IMR-90 (cell line): Measurements from ENCODE around the gene EVL. TPM values are rescaled to one million over a fixed set of nuclear protein-coding genes. Genes with fewer than 3 reads are reported as not detected.

Experiments
- ATAC-seq: fragments of 200-7000 bp; cut with Tn5 transposase; 2 replicates; pipeline ENCODE4 v1.9.1; 2020; ENCODE audit warnings: low read depth, mild to moderate bottlenecking, moderate library complexity
- BruUV-seq: library from RNA; stranded (reverse); fragments of 400-500 nt; replicated peaks from 2 replicates; lab custom pipeline; 2021; lab: Mats Ljungman, UMichigan
- CTCF ChIA-PET: fragments of 300-600 bp; formaldehyde crosslinking; extraction: SDS; loops from one replicate; lab custom pipeline; 2021; ENCODE audit warnings: antibody characterized with exemption; lab: Yijun Ruan, JAX
- POLR2A ChIA-PET: fragments of 300-600 bp; sonication (Branson Sonifier 250); formaldehyde crosslinking; loops from one replicate; lab custom pipeline; 2022; ENCODE audit warnings: antibody characterized with exemption; ENCODE audit not compliant: unreplicated experiment; lab: Charles Lee
- DNase-seq: peaks from one replicate; pipeline ENCODE4 v3.0.0; 2013
- H2AFZ ChIP-seq: replicated peaks from 2 replicates; pipeline ENCODE3; 2013; ENCODE audit warnings: low read length, mild to moderate bottlenecking; ENCODE audit not compliant: poor library complexity
- H2AK5ac ChIP-seq: 2 replicates; pipeline ENCODE4 v1.6.1; 2013; ENCODE audit warnings: low read depth, low read length, inconsistent platforms
- H2AK9ac ChIP-seq: replicated peaks from 2 replicates; pipeline ENCODE3; 2013; ENCODE audit warnings: mild to moderate bottlenecking, low read depth, low read length, moderate library complexity; ENCODE audit not compliant: poor library complexity
- H2BK120ac ChIP-seq: 2 replicates; pipeline ENCODE4 v1.6.1; 2013; ENCODE audit warnings: low read depth, low read length, inconsistent platforms
- H2BK15ac ChIP-seq: 3 replicates; pipeline ENCODE4 v1.6.1; 2013; ENCODE audit warnings: low read depth, low read length, inconsistent platforms
- H2BK20ac ChIP-seq: 2 replicates; pipeline ENCODE4 v1.6.1; 2013; ENCODE audit warnings: low read depth, mild to moderate bottlenecking, inconsistent platforms, low read length, moderate library complexity
- H2BK5ac ChIP-seq: 2 replicates; pipeline ENCODE4 v1.6.1; 2013; ENCODE audit warnings: mild to moderate bottlenecking, low read depth, low read length, inconsistent platforms; ENCODE audit not compliant: poor library complexity, severe bottlenecking
- H3K14ac ChIP-seq: replicated peaks from 2 replicates; pipeline ENCODE4 v1.6.1; 2013; ENCODE audit warnings: low read depth, low read length, inconsistent platforms
- H3K18ac ChIP-seq: 2 replicates; pipeline ENCODE4 v1.6.1; 2013; ENCODE audit warnings: low read depth, low read length, control low read depth
- H3K23ac ChIP-seq: 2 replicates; pipeline ENCODE4 v1.6.1; 2013; ENCODE audit warnings: low read depth, low read length, inconsistent platforms
- H3K27ac ChIP-seq: 2 replicates; pipeline ENCODE4 v1.5.1; 2013; ENCODE audit warnings: mild to moderate bottlenecking, control low read depth, low read length; ENCODE audit not compliant: insufficient read depth
- H3K27me3 ChIP-seq: 2 replicates; pipeline ENCODE4 v1.6.1; 2013; ENCODE audit warnings: low read length; ENCODE audit not compliant: control insufficient read depth, insufficient read depth
- H3K36me3 ChIP-seq: 2 replicates; pipeline ENCODE4 v1.6.1; 2013; ENCODE audit warnings: low read length, mixed read lengths; ENCODE audit not compliant: control insufficient read depth, insufficient read depth
- H3K4ac ChIP-seq: 2 replicates; pipeline ENCODE4 v1.6.1; 2013; ENCODE audit warnings: low read depth, low read length, inconsistent platforms
- H3K4me1 ChIP-seq: 2 replicates; pipeline ENCODE4 v1.6.1; 2013; ENCODE audit warnings: low read length, mixed read lengths; ENCODE audit not compliant: control insufficient read depth, insufficient read depth
- H3K4me2 ChIP-seq: 2 replicates; pipeline ENCODE4 v1.6.1; 2013; ENCODE audit warnings: low read depth, mild to moderate bottlenecking, control low read depth, low read length, moderate library complexity
- H3K4me3 ChIP-seq: 2 replicates; pipeline ENCODE4 v1.5.1; 2013; ENCODE audit warnings: low read depth, mild to moderate bottlenecking, control low read depth, low read length, moderate library complexity; ENCODE audit not compliant: insufficient read depth
- H3K56ac ChIP-seq: 2 replicates; pipeline ENCODE4 v1.6.1; 2013; ENCODE audit warnings: low read length, inconsistent platforms; ENCODE audit not compliant: insufficient read depth; ENCODE audit errors: extremely low read depth
- H3K79me1 ChIP-seq, 2 experiments: 2 replicates each; pipeline ENCODE4 v1.6.1; 2013; ENCODE audit warnings: low read length in 2 of 2, inconsistent platforms in 1 of 2, low read depth in 1 of 2
- H3K9ac ChIP-seq: 2 replicates; pipeline ENCODE4 v1.6.1; 2013; ENCODE audit warnings: low read depth, low read length, control low read depth
- H3K9me1 ChIP-seq: 2 replicates; pipeline ENCODE4 v1.6.1; 2013; ENCODE audit warnings: low read length, inconsistent platforms; ENCODE audit not compliant: insufficient read depth
- H3K9me3 ChIP-seq: 2 replicates; pipeline ENCODE4 v1.6.1; 2013; ENCODE audit warnings: low read length; ENCODE audit not compliant: control insufficient read depth, insufficient read depth
- H4K20me1 ChIP-seq: 2 replicates; pipeline ENCODE4 v1.6.1; 2013; ENCODE audit warnings: low read length, inconsistent platforms; ENCODE audit not compliant: insufficient read depth
- H4K5ac ChIP-seq: 2 replicates; pipeline ENCODE4 v1.6.1; 2013; ENCODE audit warnings: mild to moderate bottlenecking, low read depth, low read length, control low read depth
- H4K8ac ChIP-seq, 2 experiments: 2 replicates each; pipeline ENCODE4 v1.6.1; 2013; ENCODE audit warnings: low read depth in 2 of 2, low read length in 2 of 2, control low read depth in 1 of 2, inconsistent platforms in 1 of 2
- H4K91ac ChIP-seq: 2 replicates; pipeline ENCODE4 v1.6.1; 2013; ENCODE audit warnings: low read depth, low read length, inconsistent platforms; ENCODE audit not compliant: insufficient read depth
- BHLHE40 ChIP-seq: fragments of 150-350 bp; IDR thresholded peaks from 2 replicates; pipeline ENCODE4 v1.6.1; 2016; ENCODE audit warnings: mild to moderate bottlenecking, low read depth, low read length
- CEBPB ChIP-seq: IDR thresholded peaks from 2 replicates; pipeline ENCODE4 v1.6.1; 2012; ENCODE audit warnings: low read depth, low read length, improper control_type of control experiment
- FOS ChIP-seq: fragments of 150-350 bp; IDR thresholded peaks from 2 replicates; pipeline ENCODE4 v1.6.1; 2016; ENCODE audit warnings: low read depth, low read length
- MAFK ChIP-seq: IDR thresholded peaks from 2 replicates; pipeline ENCODE4 v1.6.1; 2012; ENCODE audit warnings: low read depth, low read length, improper control_type of control experiment
- MAZ ChIP-seq: IDR thresholded peaks from 2 replicates; pipeline ENCODE4 v1.6.1; 2012; ENCODE audit warnings: low read depth, mild to moderate bottlenecking, low read length, improper control_type of control experiment, moderate library complexity, borderline replicate concordance
- NFE2L2 ChIP-seq: fragments of 150-350 bp; IDR thresholded peaks from 2 replicates; pipeline ENCODE4 v1.6.1; 2016; ENCODE audit warnings: low read depth, mild to moderate bottlenecking, low read length
- POLR2A ChIP-seq: IDR thresholded peaks from 2 replicates; pipeline ENCODE4 v1.6.1; 2012; ENCODE audit warnings: mild to moderate bottlenecking, low read depth, low read length
- RAD21 ChIP-seq: IDR thresholded peaks from 2 replicates; pipeline ENCODE4 v1.6.1; 2012; ENCODE audit warnings: low read length, improper control_type of control experiment
- RFX5 ChIP-seq: IDR thresholded peaks from 2 replicates; pipeline ENCODE4 v1.8.0; 2012; ENCODE audit warnings: low read depth, mild to moderate bottlenecking, low read length, moderate library complexity
- WGBS, 2 experiments: methylation state at CpG; one replicate each; pipeline versions ENCODE4 v1.1.5 to v1.1.7; 2013; ENCODE audit warnings: missing lambda C conversion rate in 2 of 2; ENCODE audit not compliant: insufficient read length in 1 of 2; ENCODE audit errors: extremely low coverage in 2 of 2; 5-methylcytosine and 5-hydroxymethylcytosine counted together
- dilution Hi-C: fragments of 300-500 bp; cut with HindIII; formaldehyde crosslinking; loops from one replicate; pipeline ENCODE4 v1.14.3; 2018; ENCODE audit warnings: low sequenced_read_pairs; ENCODE audit not compliant: unreplicated experiment
- in situ Hi-C: fragments of 300-500 bp; cut with MboI; formaldehyde crosslinking; loops from 3 replicates; pipeline ENCODE4 v1.14.3; 2019; ENCODE audit warnings: low sequenced_read_pairs, inconsistent platforms, mixed read lengths
- intact Hi-C: fragments of 100-400 bp; cut with micrococcal nuclease; formaldehyde crosslinking; loops from 2 replicates; pipeline ENCODE4 v1.10.0; 2022
- polyA plus RNA-seq, 3 experiments: library from polyadenylated mRNA; depleted of rRNA; stranded (reverse); fragments of >200 nt; gene quantifications; 2 replicates each; pipeline ENCODE4 v1.2.3, GENCODE V29; 2012; ENCODE audit warnings: low replicate concordance in 1 of 3
- total RNA-seq: library from RNA; depleted of rRNA; stranded (reverse); fragments of >200 nt; gene quantifications from 2 replicates; pipeline ENCODE4 v1.2.3, GENCODE V29; 2012
- TF ChIP-seq, protein P1 (sequence below): fragments of 150-350 bp; IDR thresholded peaks from 2 replicates; pipeline ENCODE4 v1.6.1; 2016; ENCODE audit warnings: low read depth, mild to moderate bottlenecking, low read length, moderate library complexity, borderline replicate concordance
- TF ChIP-seq, protein P2 (sequence below): conservative IDR thresholded peaks from 2 replicates; pipeline ENCODE4 v1.5.1; 2012; ENCODE audit warnings: mild to moderate bottlenecking, low read depth, low read length, improper control_type of control experiment
- TF ChIP-seq, protein P3 (sequence below): fragments of 150-350 bp; IDR thresholded peaks from 2 replicates; pipeline ENCODE4 v1.6.1; 2017; ENCODE audit warnings: mild to moderate bottlenecking, antibody characterized with exemption, low read length, low read depth

Gene EVL
- total and polyA plus RNA-seq, 2 of the 4 experiments (the other 2 are of a cell fraction): 7.2 to 36.5 TPM

DNA sequence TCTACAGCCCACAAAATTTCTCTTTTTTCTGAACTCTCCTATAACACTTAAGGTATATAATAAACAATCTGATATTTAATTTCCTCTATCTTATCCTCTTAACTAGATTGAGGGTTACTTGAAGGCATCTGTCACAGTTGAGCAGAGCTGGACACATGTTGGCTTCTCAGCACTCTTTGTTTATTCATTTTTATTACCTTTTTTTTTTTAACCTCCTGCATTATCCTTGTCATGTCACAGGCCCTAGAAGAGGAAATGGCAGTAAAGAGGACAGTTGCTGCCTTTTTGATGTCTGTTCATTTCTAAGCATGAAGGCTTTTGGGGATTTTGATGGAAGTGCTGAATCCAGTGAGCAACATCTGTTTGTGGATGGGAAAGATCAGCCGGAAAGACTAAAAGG is 32.5 kb upstream of the EVL start (continued):
- TF ChIP-seq MAFK (no peak), NFE2L2 (no peak), POLR2A (no peak), RFX5 (no peak), RAD21 (no peak)

DNA sequence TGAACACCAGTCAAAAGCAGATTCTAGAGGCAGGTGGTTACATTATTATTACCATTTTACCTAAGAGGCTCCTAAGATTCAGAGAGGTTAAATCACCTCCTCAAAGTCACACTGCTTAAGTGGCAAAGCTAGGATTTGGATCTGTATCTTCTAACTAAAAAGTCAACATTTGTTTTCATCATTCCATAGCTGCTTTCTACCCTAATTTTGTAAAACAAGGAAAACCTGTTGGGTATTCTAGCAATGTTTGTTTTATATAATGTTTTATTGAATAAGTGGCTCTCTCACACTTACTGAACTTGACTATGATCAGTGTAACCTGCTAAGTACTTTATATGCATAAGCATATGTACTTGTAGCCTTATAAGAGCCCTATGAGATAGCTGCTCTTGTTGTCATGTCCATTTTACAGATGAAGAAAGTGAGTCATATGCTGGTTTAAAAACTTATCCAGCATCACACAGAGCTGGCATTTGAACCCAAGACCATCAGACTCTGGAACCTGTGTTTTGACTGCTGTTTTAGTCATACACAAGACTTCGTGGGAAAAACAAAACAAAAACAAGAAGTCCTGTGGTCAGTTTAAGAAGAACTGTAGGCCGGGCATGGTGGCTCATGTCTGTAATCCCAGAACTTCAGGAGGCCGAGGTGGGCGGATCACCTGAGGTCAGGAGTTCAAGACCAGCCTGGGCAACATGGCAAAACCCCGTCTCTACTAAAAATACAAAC is 31.7 kb upstream of the EVL start:
- Histone ChIP-seq H3K56ac (no peak overlapping the region), H3K4me1 (peaks cover 26% of the 10 kb centered on the region), H2AK9ac (no peak overlapping the region), H3K27ac (no peak overlapping the region), H3K27me3 (no peaks in the 10 kb centered on the region), H4K20me1 (no peaks in the 10 kb centered on the region), H3K4me2 (no peak overlapping the region), H3K18ac (0 out of 2 replicates have a peak overlapping the region, but pooled peaks have one; percentile 24), H3K79me1 (peaks cover 7 to 22% of the 10 kb centered on the region in 2 experiments; a peak in 3 of 4 replicates), H4K5ac (no peak overlapping the region; the same call in 1 of the 2 replicates), H2BK15ac (0 out of 3 replicates have a peak overlapping the region, but pooled peaks have one; percentile 7), H2BK120ac (peak overlapping the region; percentile 4; the same call in 1 of the 2 replicates), H3K9me1 (peaks cover 10% of the 10 kb centered on the region), H4K91ac (no peak overlapping the region), H2AFZ (no peak overlapping the region), H3K14ac (no peak overlapping the region), H3K23ac (no peak overlapping the region), H2BK20ac (no peak overlapping the region; the same call in 1 of the 2 replicates), H4K8ac (peak overlapping the region; percentile 3 to 47; a peak in 2 of 4 replicates), H3K9ac (no peak overlapping the region), H2BK5ac (no peak overlapping the region), H3K36me3 (no peaks in the 10 kb centered on the region), H3K4me3 (no peak overlapping the region), H3K4ac (no peak overlapping the region), H3K9me3 (no peaks in the 10 kb centered on the region), H2AK5ac (peak overlapping the region; percentile 45; the same call in 1 of the 2 replicates)
- intact Hi-C loops (loop anchor here (5.0 kb wide), 1 partner anchor 74 kb away; no protein-coding TSS in a partner anchor), dilution Hi-C loops (no loop called here), in situ Hi-C loops (no loop called here)
- ChIA-PET CTCF (no interaction called here), POLR2A (no interaction called here)
- 96% methylated on average over 4 of the region's 5 CpGs; no CpG with 5 or more reads in 1 of the 2 experiments for WGBS, 2 experiments
- DNase-seq (no peak), ATAC-seq (no peak)
- BruUV-seq: no TSS peak
- no peak for TF ChIP-seq POLR2A
- TF ChIP-seq RAD21: no peak
- TF ChIP-seq CEBPB: no peak
- no peak for TF ChIP-seq MAZ
- TF ChIP-seq, protein P1, sequence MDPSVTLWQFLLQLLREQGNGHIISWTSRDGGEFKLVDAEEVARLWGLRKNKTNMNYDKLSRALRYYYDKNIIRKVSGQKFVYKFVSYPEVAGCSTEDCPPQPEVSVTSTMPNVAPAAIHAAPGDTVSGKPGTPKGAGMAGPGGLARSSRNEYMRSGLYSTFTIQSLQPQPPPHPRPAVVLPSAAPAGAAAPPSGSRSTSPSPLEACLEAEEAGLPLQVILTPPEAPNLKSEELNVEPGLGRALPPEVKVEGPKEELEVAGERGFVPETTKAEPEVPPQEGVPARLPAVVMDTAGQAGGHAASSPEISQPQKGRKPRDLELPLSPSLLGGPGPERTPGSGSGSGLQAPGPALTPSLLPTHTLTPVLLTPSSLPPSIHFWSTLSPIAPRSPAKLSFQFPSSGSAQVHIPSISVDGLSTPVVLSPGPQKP: no peak
- TF ChIP-seq, protein P2, sequence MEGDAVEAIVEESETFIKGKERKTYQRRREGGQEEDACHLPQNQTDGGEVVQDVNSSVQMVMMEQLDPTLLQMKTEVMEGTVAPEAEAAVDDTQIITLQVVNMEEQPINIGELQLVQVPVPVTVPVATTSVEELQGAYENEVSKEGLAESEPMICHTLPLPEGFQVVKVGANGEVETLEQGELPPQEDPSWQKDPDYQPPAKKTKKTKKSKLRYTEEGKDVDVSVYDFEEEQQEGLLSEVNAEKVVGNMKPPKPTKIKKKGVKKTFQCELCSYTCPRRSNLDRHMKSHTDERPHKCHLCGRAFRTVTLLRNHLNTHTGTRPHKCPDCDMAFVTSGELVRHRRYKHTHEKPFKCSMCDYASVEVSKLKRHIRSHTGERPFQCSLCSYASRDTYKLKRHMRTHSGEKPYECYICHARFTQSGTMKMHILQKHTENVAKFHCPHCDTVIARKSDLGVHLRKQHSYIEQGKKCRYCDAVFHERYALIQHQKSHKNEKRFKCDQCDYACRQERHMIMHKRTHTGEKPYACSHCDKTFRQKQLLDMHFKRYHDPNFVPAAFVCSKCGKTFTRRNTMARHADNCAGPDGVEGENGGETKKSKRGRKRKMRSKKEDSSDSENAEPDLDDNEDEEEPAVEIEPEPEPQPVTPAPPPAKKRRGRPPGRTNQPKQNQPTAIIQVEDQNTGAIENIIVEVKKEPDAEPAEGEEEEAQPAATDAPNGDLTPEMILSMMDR: no peak
- no peak for TF ChIP-seq FOS
- no peak for TF ChIP-seq RFX5
- TF ChIP-seq, protein P3, sequence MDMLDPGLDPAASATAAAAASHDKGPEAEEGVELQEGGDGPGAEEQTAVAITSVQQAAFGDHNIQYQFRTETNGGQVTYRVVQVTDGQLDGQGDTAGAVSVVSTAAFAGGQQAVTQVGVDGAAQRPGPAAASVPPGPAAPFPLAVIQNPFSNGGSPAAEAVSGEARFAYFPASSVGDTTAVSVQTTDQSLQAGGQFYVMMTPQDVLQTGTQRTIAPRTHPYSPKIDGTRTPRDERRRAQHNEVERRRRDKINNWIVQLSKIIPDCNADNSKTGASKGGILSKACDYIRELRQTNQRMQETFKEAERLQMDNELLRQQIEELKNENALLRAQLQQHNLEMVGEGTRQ: no peak
- TF ChIP-seq MAFK: no peak
- no peak for TF ChIP-seq BHLHE40
